ENCODE data around the gene G2E3. TPM values are rescaled to one million over a fixed set of nuclear protein-coding genes. Genes with fewer than 3 reads are reported as not detected.
A peak's percentile ranks its signal among the peaks of the same experiment; 100 is the strongest.

G2E3 gene
- total and polyA plus RNA-seq, 2 of the 13 experiments (the other 11 are each of a cell fraction or from before 2014, with no cell fraction given), result 22.8 to 63.0 TPM

GRCh38 chr14:30621940-30622830 is 63.2 kb downstream of the G2E3 start, which contains the start of gene SCFD1 (continued):
- TF ChIP-seq TERF1 (CRISPR knock-in tag; IDR thresholded peaks at IDR 0.05) (no peak), ZBTB14 (CRISPR knock-in tag; IDR thresholded peaks at IDR 0.05) (no peak), ATF3 (CRISPR knock-in tag; IDR thresholded peaks at IDR 0.05) (peak; percentile 94), MYPOP (CRISPR knock-in tag; IDR thresholded peaks at IDR 0.05) (peak; percentile 98), PAX8 (CRISPR knock-in tag; IDR thresholded peaks at IDR 0.05; ENCODE audit: borderline replicate concordance) (peak; percentile 99; the same call in 1 of the 2 replicates), ZNF30 (CRISPR knock-in tag; IDR thresholded peaks at IDR 0.05) (peak; percentile 86; the same call in 1 of the 2 replicates), CENPBD1 (CRISPR knock-in tag; IDR thresholded peaks at IDR 0.05; ENCODE audit: borderline replicate concordance, low read depth) (no peak), ZNF235 (CRISPR knock-in tag; IDR thresholded peaks at IDR 0.05; ENCODE audit: borderline replicate concordance) (peak; percentile 84), BHLHE40 (IDR thresholded peaks at IDR 0.05; ENCODE audit: low read length) (peak; percentile 56; the same call in 1 of the 2 replicates), ZSCAN20 (CRISPR knock-in tag; IDR thresholded peaks at IDR 0.05; ENCODE audit: borderline replicate concordance) (peak; percentile 76; the same call in 1 of the 2 replicates), HMGXB3 (CRISPR knock-in tag; IDR thresholded peaks at IDR 0.05; ENCODE audit: borderline replicate concordance) (peak; percentile 97), NFRKB (IDR thresholded peaks at IDR 0.05) (peak; percentile 96), ZNF362 (CRISPR knock-in tag; IDR thresholded peaks at IDR 0.05; ENCODE audit: borderline replicate concordance) (peak; percentile 63), MTF1 (CRISPR knock-in tag; IDR thresholded peaks at IDR 0.05) (peak; percentile 68; the same call in 1 of the 2 replicates), ZBTB25 (CRISPR knock-in tag; IDR thresholded peaks at IDR 0.05) (peak; percentile 98), ZNF747 (CRISPR knock-in tag; IDR thresholded peaks at IDR 0.05; ENCODE audit: borderline replicate concordance) (peak; percentile 95)
